GM21717 (cell line): Measurements from ENCODE around the gene SYCP2.

Source experiments
- ATAC-seq: cut with Tn5 transposase; IDR thresholded peaks from one replicate; pipeline ENCODE4 v1.9.1; 2021; ENCODE audit warnings: mild to moderate bottlenecking, moderate library complexity; ENCODE audit not compliant: unreplicated experiment

Gene SYCP2

GRCh38 chr20:59839400-59839799 lies 94.0 kb downstream of the SYCP2 start:
- no peak for ATAC-seq

DNA sequence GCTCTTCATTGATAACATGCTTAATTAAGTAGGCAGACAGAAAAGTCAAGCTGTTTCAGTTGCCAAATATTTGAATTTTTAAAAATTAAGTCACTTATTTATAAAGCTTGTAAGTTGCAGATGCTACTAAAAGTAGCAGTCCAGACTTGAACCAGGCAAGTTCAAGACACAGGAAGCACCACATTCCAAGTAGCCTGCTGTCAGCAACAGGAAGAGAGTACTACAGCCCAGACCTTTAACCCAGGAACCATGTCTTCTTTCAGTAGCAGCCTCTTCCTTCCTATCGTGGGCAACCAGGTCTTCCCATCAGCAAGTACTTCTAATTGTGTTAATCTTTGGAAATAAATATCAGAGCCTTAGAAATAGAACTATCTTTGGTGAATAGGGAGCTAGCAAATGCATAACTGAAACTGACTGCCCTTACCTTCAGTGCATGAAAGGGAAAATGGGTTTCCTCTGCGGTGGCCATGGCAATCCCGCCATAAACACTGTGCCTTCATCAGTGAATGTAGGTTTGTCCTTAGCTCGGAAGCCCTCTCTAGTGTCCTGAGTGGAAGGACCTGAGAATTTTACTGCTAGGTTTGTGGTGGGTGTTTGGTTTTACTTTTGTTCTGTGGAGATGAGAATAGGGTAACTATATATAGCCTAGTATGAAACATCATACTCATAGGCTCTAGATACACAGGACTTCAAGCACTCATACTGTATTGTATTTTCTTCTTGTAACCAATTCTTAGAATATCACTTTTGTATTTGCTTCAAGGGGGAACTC lies 95.6 kb downstream of the SYCP2 start:
- peak; percentile 87 for ATAC-seq

- ATAC-seq: no peak
Measured at GRCh38 chr20:59836767-59837166, 96.7 kb downstream of the SYCP2 start.

GRCh38 chr20:59835448-59836395 lies 97.7 kb downstream of the SYCP2 start:
- no peak for ATAC-seq

GRCh38 chr20:59835057-59835447 lies 98.4 kb downstream of the SYCP2 start:
- no peak for ATAC-seq

- no peak for ATAC-seq
Measured at GRCh38 chr20:59832406-59833363, 100.8 kb downstream of the SYCP2 start.

DNA sequence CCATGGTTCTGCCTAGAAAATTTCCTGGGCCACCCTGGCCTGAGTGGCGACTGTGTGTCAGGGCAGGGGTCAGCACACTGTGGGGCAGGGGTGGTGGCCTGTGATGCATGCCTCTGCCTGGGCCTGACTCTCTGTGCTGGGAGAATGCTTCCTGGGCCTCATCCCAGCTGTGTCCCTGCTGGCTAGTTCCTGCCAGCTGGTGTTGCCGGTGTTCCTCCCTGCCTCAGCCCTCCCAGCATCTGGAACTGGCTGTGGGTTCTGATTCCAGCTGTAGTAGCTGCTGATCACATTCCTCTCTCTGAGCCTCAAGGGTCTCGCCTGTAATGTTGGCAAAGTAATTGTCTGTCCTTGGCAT lies 101.5 kb downstream of the SYCP2 start:
- no peak for ATAC-seq

DNA sequence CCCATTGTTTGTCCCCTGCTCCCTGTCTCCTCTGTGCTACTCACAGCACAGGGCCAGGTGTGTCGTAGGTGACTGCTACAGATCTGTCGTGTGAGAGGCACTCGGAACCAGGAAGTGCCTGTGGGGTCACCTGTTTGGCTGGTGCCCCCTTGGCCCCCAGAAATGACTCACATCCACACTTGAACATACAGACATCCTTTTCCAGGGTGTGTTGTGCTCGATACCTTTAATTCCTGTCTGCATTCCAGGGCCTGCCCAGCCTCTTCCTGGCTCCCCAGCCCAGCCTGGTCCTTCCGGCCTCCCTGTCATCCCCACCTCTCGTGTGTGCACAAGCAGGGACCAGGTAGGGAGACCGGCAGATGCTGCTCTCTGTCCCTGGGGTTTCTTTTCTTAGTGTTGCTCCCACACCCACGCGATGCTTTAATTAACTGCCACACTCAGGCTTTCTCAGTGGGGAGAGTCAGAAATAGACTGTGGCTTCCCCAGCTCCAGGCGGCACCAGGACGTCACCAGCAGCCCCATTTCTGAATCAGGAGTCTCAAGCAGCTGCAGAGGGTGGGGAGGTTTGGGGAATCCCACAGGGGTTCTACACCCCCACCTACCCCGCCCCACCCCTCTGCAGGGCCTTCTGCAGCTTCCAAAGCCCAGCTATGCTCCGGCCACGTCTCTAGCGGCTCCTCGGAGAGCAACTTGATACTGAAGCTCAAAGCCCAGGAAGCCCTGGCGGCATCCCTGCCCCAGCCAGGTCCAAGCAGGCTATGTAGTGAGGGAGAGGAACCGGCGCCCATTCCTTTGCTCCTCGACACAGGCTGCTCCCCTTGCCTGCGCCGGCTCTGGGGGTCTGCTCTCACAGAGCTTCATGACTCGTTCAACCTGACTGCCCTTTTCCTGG lies 102.2 kb downstream of the SYCP2 start:
- no peak for ATAC-seq

- no peak for ATAC-seq
Measured at GRCh38 chr20:59830665-59831023, 102.8 kb downstream of the SYCP2 start.

DNA sequence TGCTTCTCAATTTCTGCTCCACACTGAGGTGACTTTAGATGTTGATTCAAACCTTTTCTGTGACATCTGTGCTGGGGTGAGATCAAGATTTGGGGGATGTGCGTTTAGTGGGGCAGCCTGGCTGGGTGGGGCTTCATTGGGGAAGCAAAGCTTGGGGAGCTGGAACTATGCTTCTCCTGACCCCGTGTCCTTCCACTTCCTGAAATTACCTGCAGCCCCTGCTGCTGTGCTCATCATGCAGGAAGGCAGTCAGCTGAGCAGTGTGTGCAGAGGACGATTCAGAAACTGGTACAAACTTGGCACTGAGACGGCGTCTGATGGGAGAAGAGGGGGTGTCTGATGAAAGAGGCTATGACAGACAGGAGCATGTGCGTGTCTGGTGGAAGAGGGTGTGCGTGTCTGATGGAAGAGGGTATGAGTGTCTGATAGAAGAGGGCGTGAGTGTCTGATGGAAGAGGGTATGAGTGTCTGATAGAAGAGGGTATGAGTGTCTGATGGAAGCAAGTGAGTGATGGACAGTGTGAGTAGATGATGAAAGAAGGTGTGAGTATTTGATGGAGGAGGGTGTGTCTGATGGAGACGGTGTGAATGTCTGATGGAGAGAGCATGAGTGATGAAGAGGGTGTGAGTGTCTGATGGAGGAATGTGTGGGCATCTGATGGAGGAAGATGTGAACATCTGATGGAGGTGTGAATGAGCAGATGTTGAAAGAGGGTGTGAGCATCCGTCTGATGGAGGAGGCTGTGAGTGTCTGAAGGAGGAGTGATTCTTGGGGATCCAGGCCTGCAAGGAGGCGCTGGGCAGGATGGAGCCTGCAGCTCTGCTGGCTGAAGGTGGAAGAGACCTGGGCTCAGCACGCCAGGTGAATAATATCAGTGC lies 103.4 kb downstream of the SYCP2 start:
- ATAC-seq: no peak

DNA sequence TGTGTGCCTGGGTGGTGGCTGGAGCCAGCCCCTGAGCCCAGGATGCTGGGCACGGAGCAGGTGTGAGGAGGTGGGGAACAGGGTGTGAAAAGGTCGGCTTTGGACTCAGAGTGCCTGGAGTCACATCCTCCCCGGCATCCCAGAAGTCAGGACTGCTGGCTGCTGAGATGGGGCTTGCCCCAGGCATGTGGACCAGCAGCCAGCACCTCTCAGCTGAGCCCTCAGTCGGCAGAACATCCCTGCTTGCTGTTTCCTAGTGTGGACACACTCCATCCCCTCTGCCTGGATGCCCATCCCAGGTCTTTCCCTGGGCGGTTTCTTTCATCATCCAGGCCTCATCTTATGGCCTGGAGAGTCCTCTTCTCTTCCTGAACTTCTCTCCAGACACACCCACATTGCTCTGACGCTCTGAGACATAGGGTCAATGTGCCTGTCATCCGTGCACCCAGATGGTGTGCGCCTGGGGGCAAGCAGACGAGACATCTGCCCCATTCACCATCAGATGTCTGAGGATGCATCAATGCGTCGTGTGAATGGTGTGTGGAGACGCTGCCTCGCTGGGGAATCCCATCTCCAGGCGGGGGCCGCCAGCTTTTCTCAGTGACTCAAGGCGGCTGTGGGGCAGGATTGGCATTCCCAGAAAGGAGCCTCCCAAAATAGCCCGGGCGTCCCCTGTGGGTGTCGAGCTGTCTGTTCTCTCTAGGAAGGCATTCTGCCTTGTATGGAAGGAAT lies 104.2 kb downstream of the SYCP2 start:
- ATAC-seq: no peak

DNA sequence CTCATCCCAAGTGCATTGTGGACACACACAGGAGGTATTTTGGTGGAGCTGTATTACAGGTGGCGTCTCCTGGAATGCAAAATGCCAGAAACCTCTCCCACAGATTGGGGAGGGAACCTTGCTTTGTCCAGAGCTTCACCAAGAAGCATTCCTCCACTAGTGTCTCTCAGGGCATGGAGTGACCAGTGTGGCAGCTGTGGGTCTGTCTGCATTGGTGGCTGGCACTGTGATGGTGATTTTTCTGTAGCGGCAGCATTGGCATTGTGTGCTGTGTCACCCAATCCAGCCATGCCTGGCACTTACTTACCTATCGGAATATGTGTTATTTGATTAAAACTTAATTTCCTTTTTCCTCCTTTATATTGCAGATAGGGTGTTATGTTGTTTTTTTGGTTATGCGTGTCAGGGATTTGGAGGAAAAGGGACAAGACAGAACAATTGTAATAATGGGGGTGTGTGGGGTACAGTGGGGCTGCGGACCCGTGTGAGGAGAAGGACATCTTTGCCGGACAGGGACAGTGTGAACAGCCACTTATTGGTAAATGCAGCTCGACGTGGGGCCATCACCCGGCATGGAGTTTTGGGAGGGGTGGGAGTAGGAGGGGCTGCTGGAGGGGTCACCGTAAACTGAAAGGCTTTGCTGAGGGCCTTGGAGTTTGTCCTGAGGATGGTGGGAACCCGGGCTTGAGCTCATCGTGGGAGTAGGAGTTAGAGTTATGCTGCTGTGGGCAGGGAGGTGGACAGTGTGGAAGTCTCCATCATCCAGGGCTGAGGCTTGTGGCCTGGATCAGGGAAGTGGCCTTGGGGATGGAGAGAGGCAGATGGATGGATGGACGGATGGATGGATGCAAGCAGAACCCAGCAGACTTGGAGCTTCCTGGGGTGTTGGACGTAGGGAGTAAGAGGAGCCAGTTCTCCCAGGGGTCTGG lies 105.0 kb downstream of the SYCP2 start:
- no peak for ATAC-seq

- ATAC-seq: no peak
Measured at GRCh38 chr20:59827138-59828056, 106.0 kb downstream of the SYCP2 start.

DNA sequence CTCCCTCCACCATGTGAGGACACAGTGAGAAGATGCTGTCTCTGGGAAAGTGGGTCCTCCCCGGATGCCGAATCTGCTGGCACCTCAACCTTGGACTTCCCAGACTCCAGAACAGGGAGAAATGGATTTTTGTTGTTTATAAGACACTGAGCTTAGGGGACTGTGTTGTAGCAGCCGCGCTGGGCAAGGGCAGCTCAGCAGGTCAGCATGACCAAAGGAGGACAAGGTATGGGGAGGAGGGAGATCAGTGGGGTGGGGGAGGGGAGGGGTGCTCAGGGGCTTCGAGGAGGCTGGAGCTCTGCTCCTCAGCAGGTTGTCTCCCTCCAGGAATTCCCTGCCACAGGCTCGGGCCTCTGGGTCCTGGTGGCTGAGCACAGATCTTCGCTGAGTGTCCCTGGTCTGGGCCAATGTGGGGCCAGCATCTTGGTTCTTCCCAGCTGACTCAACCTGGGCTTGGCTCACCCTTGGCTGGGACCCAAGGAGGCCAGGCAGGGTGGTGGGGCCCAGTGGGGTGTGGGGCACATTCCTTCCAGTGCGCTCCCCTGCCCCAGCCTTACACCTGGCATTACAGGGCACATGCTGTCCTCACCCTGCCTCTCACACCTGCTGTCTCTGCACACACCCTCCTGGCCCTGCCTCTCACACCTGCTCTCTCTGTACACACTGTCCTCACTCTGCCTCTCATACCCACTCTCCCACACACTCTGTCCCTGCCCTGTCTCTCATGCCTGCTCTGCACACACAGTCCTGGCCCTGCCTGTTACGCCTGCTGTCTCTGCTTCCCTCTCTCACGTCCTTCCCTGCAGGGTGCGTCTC lies 107.3 kb downstream of the SYCP2 start:
- no peak for ATAC-seq

GRCh38 chr20:59825563-59825920 lies 107.9 kb downstream of the SYCP2 start:
- no peak for ATAC-seq
